SK-N-SH (cell line): ENCODE data around the gene TBX2. TPM values are rescaled to one million over a fixed set of nuclear protein-coding genes. Genes with fewer than 3 reads are reported as not detected.

ENCODE experiments used
- CTCF ChIA-PET: fragments of 300-600, 350-600 bp; formaldehyde crosslinking; extraction: SDS; loops from one replicate; lab custom pipeline; 2021; lab: Yijun Ruan, JAX
- POLR2A ChIA-PET: fragments of 350-600 bp; sonication (Branson Sonifier 250); formaldehyde crosslinking; extraction: SDS; loops from one replicate; lab custom pipeline; 2020; ENCODE audit warnings: antibody characterized with exemption, inconsistent platforms; lab: Yijun Ruan, JAX
- DNase-seq: peaks from one replicate; pipeline ENCODE4 v3.0.0; 2012
- H2AFZ ChIP-seq: fragments of 200-600 bp; sonication (generic); 2 replicates; pipeline ENCODE4 v1.8.1; 2016; ENCODE audit warnings: antibody characterized with exemption, mild to moderate bottlenecking, low read depth
- H3F3A ChIP-seq: fragments of 200-600 bp; sonication (generic); replicated peaks from 2 replicates; pipeline ENCODE3; 2016; ENCODE audit warnings: antibody characterized with exemption, mild to moderate bottlenecking; ENCODE audit not compliant: insufficient read depth
- H3K27ac ChIP-seq, 2 experiments: fragments of 200-500 bp in 1 of 2; fragments of 200-600 bp in 1 of 2; sonication (Bioruptor generic) in 1 of 2; sonication (generic), shearing (Covaris generic) in 1 of 2; 2 replicates each; pipeline versions ENCODE4 v1.5.1 to v1.6.1; 2014 to 2016; ENCODE audit warnings: low read depth in 2 of 2, inconsistent platforms in 1 of 2, low read length in 1 of 2, mild to moderate bottlenecking in 1 of 2, mixed read lengths in 1 of 2
- H3K27me3 ChIP-seq: fragments of 200-600 bp; sonication (generic), shearing (Covaris generic); 2 replicates; pipeline ENCODE4 v1.6.1; 2016; ENCODE audit warnings: mixed run types; ENCODE audit not compliant: insufficient read depth
- H3K36me3 ChIP-seq, 2 experiments: fragments of 200-500 bp in 1 of 2; fragments of 200-600 bp in 1 of 2; sonication (Bioruptor generic) in 1 of 2; sonication (generic) in 1 of 2; replicated peaks in 1 of 2; 2 replicates each; pipeline versions ENCODE3 to v1.5.1; 2014 to 2016; ENCODE audit warnings: low read length in 1 of 2, mild to moderate bottlenecking in 1 of 2; ENCODE audit not compliant: insufficient read depth in 2 of 2, control insufficient read depth in 1 of 2
- H3K4me1 ChIP-seq, 2 experiments: fragments of 200-500 bp in 1 of 2; fragments of 200-600 bp in 1 of 2; sonication (Bioruptor generic) in 1 of 2; sonication (generic), shearing (Covaris generic) in 1 of 2; 2 replicates each; pipeline versions ENCODE4 v1.5.1 to v1.6.1; 2014 to 2016; ENCODE audit warnings: low read depth in 1 of 2, low read length in 1 of 2, mixed run types in 1 of 2; ENCODE audit not compliant: insufficient read depth in 2 of 2, control insufficient read depth in 1 of 2
- H3K4me2 ChIP-seq: fragments of 200-600 bp; sonication (generic), shearing (Covaris generic); 2 replicates; pipeline ENCODE4 v1.6.1; 2017; ENCODE audit warnings: mixed run types
- H3K4me3 ChIP-seq, 2 experiments: fragments of 200-500 bp in 1 of 2; fragments of 200-600 bp in 1 of 2; sonication (Bioruptor generic) in 1 of 2; sonication (generic), shearing (Covaris generic) in 1 of 2; 2 replicates each; pipeline versions ENCODE4 v1.5.1 to v1.8.1; 2014 to 2016; ENCODE audit warnings: low read depth in 2 of 2, inconsistent platforms in 1 of 2, low read length in 1 of 2, mild to moderate bottlenecking in 1 of 2, mixed read lengths in 1 of 2, moderate library complexity in 1 of 2
- H3K79me2 ChIP-seq: fragments of 200-600 bp; sonication (generic); 2 replicates; pipeline ENCODE4 v1.8.1; 2017; ENCODE audit warnings: mild to moderate bottlenecking; ENCODE audit not compliant: insufficient read depth
- H3K9ac ChIP-seq: fragments of 200-600 bp; sonication (generic); 2 replicates; pipeline ENCODE4 v1.6.1; 2017; ENCODE audit warnings: mixed run types
- H3K9me2 ChIP-seq: fragments of 200-600 bp; sonication (generic); 2 replicates; pipeline ENCODE4 v1.6.1; 2017; ENCODE audit warnings: mixed run types
- H3K9me3 ChIP-seq: fragments of 200-600 bp; sonication (generic); 2 replicates; pipeline ENCODE4 v1.6.1; 2017; ENCODE audit warnings: mixed run types, mild to moderate bottlenecking, moderate library complexity
- H4K20me1 ChIP-seq: fragments of 200-600 bp; sonication (generic); 2 replicates; pipeline ENCODE4 v1.6.1; 2017; ENCODE audit warnings: mild to moderate bottlenecking, mixed run types; ENCODE audit not compliant: insufficient read depth
- CHD2 ChIP-seq: fragments of 150-350 bp; IDR thresholded peaks from 2 replicates; pipeline ENCODE4 v1.6.1; 2018; ENCODE audit warnings: low read length; ENCODE audit not compliant: partially characterized antibody
- EP300 ChIP-seq, 2 experiments: IDR thresholded peaks; 2 replicates each; pipeline versions ENCODE4 v1.4.0 to v1.6.1; 2012; ENCODE audit warnings: borderline replicate concordance in 1 of 2, low read depth in 1 of 2, low read length in 1 of 2
- FOSL2 ChIP-seq: IDR thresholded peaks from 2 replicates; pipeline ENCODE4 v1.4.0; 2012; ENCODE audit warnings: low read depth, mild to moderate bottlenecking, moderate library complexity, borderline replicate concordance
- FOXJ3 ChIP-seq: sonication (generic); formaldehyde crosslinking; IDR thresholded peaks from 2 replicates; pipeline ENCODE4 v1.5.1; 2020; ENCODE audit warnings: mild to moderate bottlenecking, missing genetic modification reagents
- GATA2 ChIP-seq: sonication (generic); formaldehyde crosslinking; IDR thresholded peaks from 2 replicates; pipeline ENCODE4 v1.5.0; 2020; ENCODE audit warnings: mild to moderate bottlenecking, missing genetic modification reagents
- MEF2A ChIP-seq: IDR thresholded peaks from 2 replicates; pipeline ENCODE4 v1.4.0; 2012; ENCODE audit warnings: low read depth, borderline replicate concordance
- MXI1 ChIP-seq: IDR thresholded peaks from 2 replicates; pipeline ENCODE4 v1.6.1; 2012; ENCODE audit warnings: mild to moderate bottlenecking, low read depth, low read length, improper control_type of control experiment
- NRF1 ChIP-seq: IDR thresholded peaks from 2 replicates; pipeline ENCODE4 v1.6.1; 2012; ENCODE audit warnings: low read depth, mild to moderate bottlenecking, low read length
- PBX3 ChIP-seq: IDR thresholded peaks from 2 replicates; pipeline ENCODE4; 2012
- POLR2AphosphoS5 ChIP-seq: IDR thresholded peaks from 2 replicates; pipeline ENCODE4 v1.6.1; 2012; ENCODE audit warnings: low read depth, low read length
- RAD21 ChIP-seq: IDR thresholded peaks from 2 replicates; pipeline ENCODE4 v1.6.1; 2012; ENCODE audit warnings: mild to moderate bottlenecking, low read length
- RCOR1 ChIP-seq: fragments of 150-350 bp; IDR thresholded peaks from 2 replicates; pipeline ENCODE4 v1.6.1; 2017; ENCODE audit warnings: antibody characterized with exemption, low read length
- RXRA ChIP-seq: IDR thresholded peaks from 2 replicates; pipeline ENCODE4 v1.4.0; 2012; ENCODE audit warnings: low read depth, mild to moderate bottlenecking, borderline replicate concordance
- SIN3A ChIP-seq: IDR thresholded peaks from 2 replicates; pipeline ENCODE4 v1.6.1; 2012; ENCODE audit warnings: low read depth, mild to moderate bottlenecking, low read length, moderate library complexity, borderline replicate concordance
- TAF1 ChIP-seq: IDR thresholded peaks from 2 replicates; pipeline ENCODE4 v1.6.1; 2012; ENCODE audit warnings: low read depth, mild to moderate bottlenecking, low read length, moderate library complexity, borderline replicate concordance
- TCF12 ChIP-seq: IDR thresholded peaks from 2 replicates; pipeline ENCODE4 v1.4.0; 2012
- TEAD4 ChIP-seq: IDR thresholded peaks from 2 replicates; pipeline ENCODE4 v1.4.0; 2012; ENCODE audit warnings: mild to moderate bottlenecking, borderline replicate concordance; ENCODE audit not compliant: insufficient read depth
- USF1 ChIP-seq: IDR thresholded peaks from 2 replicates; pipeline ENCODE4 v1.4.0; 2012; ENCODE audit warnings: low read depth, borderline replicate concordance
- USF2 ChIP-seq: fragments of 150-350 bp; IDR thresholded peaks from 2 replicates; pipeline ENCODE4 v1.6.1; 2017; ENCODE audit warnings: antibody characterized with exemption, low read length, low read depth, borderline replicate concordance
- WGBS: methylation state at CpG from one replicate; pipeline ENCODE4 v1.1.6; 2017; ENCODE audit warnings: low lambda C conversion rate; 5-methylcytosine and 5-hydroxymethylcytosine counted together
- polyA plus RNA-seq, 3 experiments: library from polyadenylated mRNA; depleted of rRNA; stranded (reverse); fragments of >200 nt; gene quantifications; 2 replicates each; pipeline ENCODE4 v1.2.3, GENCODE V29; 2012
- TF ChIP-seq, protein P1 (sequence below): IDR thresholded peaks from 2 replicates; pipeline ENCODE4 v1.4.0; 2012; ENCODE audit warnings: low read depth
- TF ChIP-seq, protein P2 (sequence below): fragments of 200-600 bp; sonication (generic); IDR thresholded peaks from 2 replicates; pipeline ENCODE4 v1.6.1; 2017; ENCODE audit warnings: antibody characterized with exemption, mild to moderate bottlenecking, moderate library complexity

TBX2 gene
- polyA plus RNA-seq (2012; rRNA removed), result 37.8 and 57.8 TPM in 2 replicates
- 28.9 and 45.2 TPM in 2 replicates for polyA plus RNA-seq (2012; cell fraction: cytosol; rRNA removed)
- polyA plus RNA-seq (2012; cell fraction: nucleus; rRNA removed), result 179 and 233 TPM in 2 replicates

DNA sequence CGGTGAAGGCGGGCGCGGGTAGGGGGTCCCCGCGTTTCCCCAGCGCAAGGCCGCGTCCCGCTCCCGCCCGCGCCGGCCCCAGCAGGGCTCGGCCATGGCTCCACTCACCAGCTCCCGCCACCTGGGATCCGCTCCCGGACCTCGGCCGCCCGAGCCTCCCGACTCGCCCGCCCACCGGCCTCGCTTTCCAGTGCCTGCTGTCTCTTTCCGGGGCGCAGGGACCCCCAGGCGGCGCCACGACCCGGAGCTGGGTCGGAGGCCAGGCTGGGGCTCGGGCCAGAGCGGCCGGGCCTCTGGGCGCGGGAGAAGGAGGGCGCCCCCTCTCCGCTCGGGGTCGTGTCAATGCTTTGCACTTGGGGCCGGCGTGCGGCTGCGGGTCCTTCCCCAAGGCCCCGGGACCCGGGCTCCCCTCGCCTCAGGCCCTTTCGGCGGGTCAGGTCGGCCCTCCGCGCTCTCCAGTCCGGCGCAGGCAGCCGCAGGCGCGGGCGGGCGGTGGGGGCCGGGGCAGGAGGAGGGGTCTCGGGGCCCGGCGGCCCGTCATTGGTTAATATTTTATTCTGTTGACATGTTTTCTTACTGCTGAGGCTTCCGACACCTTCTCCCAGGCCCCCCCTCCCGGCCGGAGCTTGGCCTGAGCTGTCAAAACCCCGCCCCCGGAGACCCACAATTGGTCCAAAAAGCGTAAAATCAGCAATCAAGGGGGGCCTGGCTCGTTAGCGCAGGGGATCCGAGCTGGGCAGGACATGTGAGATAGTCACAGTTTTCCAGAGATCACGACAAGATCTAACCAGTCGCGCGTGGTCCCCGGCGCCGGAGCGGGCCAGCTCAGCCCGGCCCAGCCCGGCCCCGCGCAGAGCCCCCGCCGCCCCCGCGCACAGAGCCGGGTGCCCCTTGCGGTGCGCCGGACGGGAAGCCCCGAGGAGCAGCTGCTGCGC is at the start of gene TBX2:
Gene TBX2, plus strand, starts transcription at position 713 of the 935 bp plus-strand sequence. CDS start 334 bp downstream, outside the sequence.
- peak within 1 kb of the TSS; percentile 96 to 100 for H3K4me3 ChIP-seq
- ChIA-PET POLR2A (interaction anchor here (0.9 to 7.4 kb wide), 6 partner anchors 13 to 254 kb away, joined by 3 to 105 read pairs (median 8); no protein-coding TSS in a partner anchor), CTCF (interaction anchor here (0.6 to 11.4 kb wide), 25 partner anchors 8 to 679 kb away, joined by 3 to 133 read pairs (median 4); no protein-coding TSS in a partner anchor)
- peak; percentile 98 for DNase-seq
- peaks cover 31% of the 10 kb centered on the region for H4K20me1 ChIP-seq
- H3K9me2 ChIP-seq, result no peaks in the 10 kb centered on the region
- H2AFZ ChIP-seq, result peak within 1 kb of the TSS; percentile 80
- peak within 1 kb of the TSS; percentile 95 for H3K4me2 ChIP-seq
- H3K9ac ChIP-seq, result peak within 1 kb of the TSS; percentile 98
- peak within 1 kb of the TSS; percentile 75 to 90 for H3K27ac ChIP-seq
- H3K27me3 ChIP-seq, result no peaks in the 10 kb centered on the region
- TF ChIP-seq POLR2AphosphoS5 (peak; percentile 86), FOSL2 (0 out of 2 replicates have a peak, but pooled peaks have one; percentile 2), PBX3 (peak; percentile 87), USF1 (no peak; the same call in 1 of the 2 replicates), TEAD4 (no peak), FOXJ3 (CRISPR knock-in tag) (no peak), GATA2 (CRISPR knock-in tag) (peak; percentile 27), MXI1 (peak; percentile 82), RAD21 (peak; percentile 12), RCOR1 (peak; percentile 41), USF2 (no peak), TCF12 (peak; percentile 57; the same call in 1 of the 2 replicates), CHD2 (peak; percentile 60), SIN3A (peak; percentile 76), EP300 (IDR thresholded peaks at IDR 0.05; ENCODE audit: borderline replicate concordance in 1 of 2, low read depth in 1 of 2, low read length in 1 of 2) (peak in 1 of 2 experiments; percentile 12; a peak in 1 of 4 replicates), NRF1 (peak; percentile 44), TAF1 (peak; percentile 91), MEF2A (peak; percentile 30; the same call in 1 of the 2 replicates), RXRA (peak; percentile 47; the same call in 1 of the 2 replicates)
- TF ChIP-seq, protein P1, sequence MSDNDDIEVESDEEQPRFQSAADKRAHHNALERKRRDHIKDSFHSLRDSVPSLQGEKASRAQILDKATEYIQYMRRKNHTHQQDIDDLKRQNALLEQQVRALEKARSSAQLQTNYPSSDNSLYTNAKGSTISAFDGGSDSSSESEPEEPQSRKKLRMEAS, result peak; percentile 38; the same call in 1 of the 2 replicates
- TF ChIP-seq, protein P2, sequence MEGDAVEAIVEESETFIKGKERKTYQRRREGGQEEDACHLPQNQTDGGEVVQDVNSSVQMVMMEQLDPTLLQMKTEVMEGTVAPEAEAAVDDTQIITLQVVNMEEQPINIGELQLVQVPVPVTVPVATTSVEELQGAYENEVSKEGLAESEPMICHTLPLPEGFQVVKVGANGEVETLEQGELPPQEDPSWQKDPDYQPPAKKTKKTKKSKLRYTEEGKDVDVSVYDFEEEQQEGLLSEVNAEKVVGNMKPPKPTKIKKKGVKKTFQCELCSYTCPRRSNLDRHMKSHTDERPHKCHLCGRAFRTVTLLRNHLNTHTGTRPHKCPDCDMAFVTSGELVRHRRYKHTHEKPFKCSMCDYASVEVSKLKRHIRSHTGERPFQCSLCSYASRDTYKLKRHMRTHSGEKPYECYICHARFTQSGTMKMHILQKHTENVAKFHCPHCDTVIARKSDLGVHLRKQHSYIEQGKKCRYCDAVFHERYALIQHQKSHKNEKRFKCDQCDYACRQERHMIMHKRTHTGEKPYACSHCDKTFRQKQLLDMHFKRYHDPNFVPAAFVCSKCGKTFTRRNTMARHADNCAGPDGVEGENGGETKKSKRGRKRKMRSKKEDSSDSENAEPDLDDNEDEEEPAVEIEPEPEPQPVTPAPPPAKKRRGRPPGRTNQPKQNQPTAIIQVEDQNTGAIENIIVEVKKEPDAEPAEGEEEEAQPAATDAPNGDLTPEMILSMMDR, result no peak; the same call in 1 of the 2 replicates
- peaks cover 17 to 29% of the 10 kb centered on the region in 2 experiments for H3K36me3 ChIP-seq
- 2% methylated on average over 28 of the region's 98 CpGs for WGBS
- H3K4me1 ChIP-seq, result peaks cover 17 to 57% of the 10 kb centered on the region in 2 experiments; a peak in 3 of 4 replicates
- no peaks in the 10 kb centered on the region for H3K9me3 ChIP-seq
- H3F3A ChIP-seq, result peaks cover 10% of the 10 kb centered on the region
- peaks cover 96% of the 10 kb centered on the region for H3K79me2 ChIP-seq
